COR-L47 (cell line): Measurements from ENCODE around the gene TTC38.
A peak's percentile ranks its signal among the peaks of the same experiment; 100 is the strongest.

Experiments
- DNase-seq: peaks from one replicate; lab custom pipeline; 2025; lab: John Stamatoyannopoulos, UW

The TTC38 gene

GRCh38 chr22:46267431-46268279 is at the start of gene TTC38:
Gene TTC38 (plus strand): TSS chr22:46268008. CDS start chr22:46268040, 32 bp downstream.
- no peak for DNase-seq

- DNase-seq, result no peak
These were observed 48.2 kb upstream of the TTC38 start for GRCh38 chr22:46219636-46220035.

GRCh38 chr22:46220921-46221320 is 46.9 kb upstream of the TTC38 start:
- no peak for DNase-seq

- no peak for DNase-seq
These were observed 43.5 kb upstream of the TTC38 start for GRCh38 chr22:46224044-46224897.

- DNase-seq, result no peak
These were observed 42.9 kb upstream of the TTC38 start for GRCh38 chr22:46224898-46225290.

GRCh38 chr22:46225631-46226030 is 42.2 kb upstream of the TTC38 start:
- DNase-seq, result no peak

- no peak for DNase-seq
These were observed 41.2 kb upstream of the TTC38 start for GRCh38 chr22:46226577-46226976.

GRCh38 chr22:46229701-46230100 is 38.1 kb upstream of the TTC38 start:
- DNase-seq, result no peak

- no peak for DNase-seq
These were observed 37.4 kb upstream of the TTC38 start for GRCh38 chr22:46230262-46230901.

GRCh38 chr22:46233231-46233630 is 34.6 kb upstream of the TTC38 start:
- DNase-seq, result no peak

- no peak for DNase-seq
These were observed 32.8 kb upstream of the TTC38 start for GRCh38 chr22:46234969-46235368.

GRCh38 chr22:46237453-46238124 is 30.2 kb upstream of the TTC38 start:
- no peak for DNase-seq

GRCh38 chr22:46238541-46238940 is 29.3 kb upstream of the TTC38 start:
- DNase-seq, result no peak

GRCh38 chr22:46239261-46240048 is 28.4 kb upstream of the TTC38 start:
- no peak for DNase-seq

- DNase-seq, result no peak
These were observed 27.7 kb upstream of the TTC38 start for GRCh38 chr22:46240073-46240472.

GRCh38 chr22:46240506-46240905 is 27.3 kb upstream of the TTC38 start:
- no peak for DNase-seq

GRCh38 chr22:46240907-46241306 is 26.9 kb upstream of the TTC38 start:
- no peak for DNase-seq

GRCh38 chr22:46241396-46242007 is 26.3 kb upstream of the TTC38 start:
- no peak for DNase-seq

GRCh38 chr22:46242076-46242475 is 25.7 kb upstream of the TTC38 start:
- DNase-seq, result no peak

GRCh38 chr22:46244771-46245170 is 23.0 kb upstream of the TTC38 start:
- DNase-seq, result no peak

- peak; percentile 83 for DNase-seq
These were observed 22.3 kb upstream of the TTC38 start for GRCh38 chr22:46245511-46245910.
